GM12878 (cell line): ENCODE data around the gene SPIN1. TPM values are rescaled to one million over a fixed set of nuclear protein-coding genes. Genes with fewer than 3 reads are reported as not detected.

Experiments used
- ATAC-seq: fragments of 200-7000 bp; cut with Tn5 transposase; 3 replicates; pipeline ENCODE4 v1.9.1; 2020; ENCODE audit warnings: mild to moderate bottlenecking, moderate library complexity
- BruUV-seq: library from RNA; stranded (reverse); fragments of 400-500 nt; replicated peaks from 2 replicates; lab custom pipeline; 2021; lab: Mats Ljungman, UMichigan
- CTCF ChIA-PET: fragments of 300-600 bp; sonication (Branson Sonifier 250); formaldehyde crosslinking; extraction: SDS; loops from one replicate; lab custom pipeline; 2021; ENCODE audit warnings: inconsistent platforms; lab: Yijun Ruan, JAX
- POLR2A ChIA-PET: fragments of 350-600 bp; formaldehyde crosslinking; extraction: SDS; loops from one replicate; lab custom pipeline; 2021; ENCODE audit warnings: inconsistent platforms; lab: Charles Lee
- RAD21 ChIA-PET: fragments of 300-600 bp; sonication (Branson Sonifier 250); formaldehyde crosslinking; loops from one replicate; lab custom pipeline; 2023; ENCODE audit warnings: antibody characterized with exemption; ENCODE audit not compliant: unreplicated experiment; lab: Charles Lee
- SMC1A ChIA-PET: fragments of 300-600 bp; sonication (Branson Sonifier 250); formaldehyde crosslinking; loops from one replicate; lab custom pipeline; 2023; ENCODE audit not compliant: unreplicated experiment, uncharacterized antibody; lab: Charles Lee
- DNase-seq: peaks from one replicate; pipeline ENCODE4 v3.0.0-alpha.2; 2011; ENCODE audit warnings: low read depth, low spot score
- FAIRE-seq: peaks from 3 replicates; lab custom pipeline; 2011; peaks lifted over from hg19 to GRCh38; lab: Jason Lieb, UNC
- H2AFZ ChIP-seq: 2 replicates; pipeline ENCODE4 v1.6.0; 2011; ENCODE audit warnings: low read depth, low read length, control low read depth; ENCODE audit not compliant: control insufficient read depth
- H3K27ac ChIP-seq: 2 replicates; pipeline ENCODE4 v1.5.1; 2011; ENCODE audit warnings: control low read depth; ENCODE audit not compliant: control insufficient read depth, insufficient read depth
- H3K27me3 ChIP-seq, 2 experiments: replicated peaks in 1 of 2; 2 replicates each; pipeline versions ENCODE4 v1.6.0 to v1.6.1; 2011; ENCODE audit warnings: low read length in 1 of 2; ENCODE audit not compliant: control insufficient read depth in 2 of 2, insufficient read depth in 2 of 2
- H3K36me3 ChIP-seq, 2 experiments: 2 replicates each; pipeline ENCODE4 v1.5.1; 2011; ENCODE audit warnings: low read length in 1 of 2; ENCODE audit not compliant: control insufficient read depth in 2 of 2, insufficient read depth in 2 of 2
- H3K4me1 ChIP-seq: 2 replicates; pipeline ENCODE4 v1.6.1; 2011; ENCODE audit warnings: mild to moderate bottlenecking, low read length, moderate library complexity, mixed read lengths; ENCODE audit not compliant: control insufficient read depth, insufficient read depth
- H3K4me2 ChIP-seq: 2 replicates; pipeline ENCODE4 v1.6.0; 2011; ENCODE audit warnings: control low read depth; ENCODE audit not compliant: control insufficient read depth, insufficient read depth
- H3K4me3 ChIP-seq: fragments of 200-600 bp; sonication (generic); 2 replicates; pipeline ENCODE4 v1.5.1; 2016
- H3K79me2 ChIP-seq: 2 replicates; pipeline ENCODE4 v1.6.0; 2011; ENCODE audit warnings: low read length; ENCODE audit not compliant: control insufficient read depth, insufficient read depth
- H3K9ac ChIP-seq: 2 replicates; pipeline ENCODE4 v1.8.0; 2011; ENCODE audit warnings: low read length, control low read depth, mixed read lengths; ENCODE audit not compliant: control insufficient read depth, insufficient read depth
- H3K9me3 ChIP-seq: replicated peaks from 3 replicates; pipeline ENCODE4 v1.5.1; 2011; ENCODE audit warnings: mild to moderate bottlenecking, low read length; ENCODE audit not compliant: control insufficient read depth, insufficient read depth
- H4K20me1 ChIP-seq: 2 replicates; pipeline ENCODE4 v1.6.0; 2011; ENCODE audit not compliant: control insufficient read depth, insufficient read depth
- FOXM1 ChIP-seq: IDR thresholded peaks from 2 replicates; pipeline ENCODE4 v1.6.1; 2012; ENCODE audit warnings: low read depth, mild to moderate bottlenecking, inconsistent platforms, low read length, moderate library complexity
- KDM1A ChIP-seq: fragments of 200-600 bp; sonication (generic); IDR thresholded peaks from 2 replicates; pipeline ENCODE4 v1.6.1; 2016; ENCODE audit warnings: borderline replicate concordance
- MTA3 ChIP-seq: IDR thresholded peaks from 2 replicates; pipeline ENCODE4 v1.6.1; 2012; ENCODE audit warnings: low read length, inconsistent platforms, borderline replicate concordance
- MXI1 ChIP-seq: fragments of 150-350 bp; IDR thresholded peaks from 2 replicates; pipeline ENCODE4 v1.6.1; 2011; ENCODE audit warnings: low read depth, mild to moderate bottlenecking, inconsistent platforms, low read length, improper control_type of control experiment
- RFX5 ChIP-seq: IDR thresholded peaks from 2 replicates; pipeline ENCODE4 v1.6.1; 2011; ENCODE audit warnings: low read depth, low read length, improper control_type of control experiment
- RUNX3 ChIP-seq: IDR thresholded peaks from 2 replicates; pipeline ENCODE4 v1.6.1; 2012; ENCODE audit warnings: low read length, inconsistent platforms
- SP1 ChIP-seq: IDR thresholded peaks from one replicate; pipeline ENCODE4 v1.6.1; 2011; ENCODE audit warnings: low read depth, low read length
- ZNF274 ChIP-seq: IDR thresholded peaks from one replicate; pipeline ENCODE4 v1.8.0; 2011; ENCODE audit not compliant: insufficient read length, insufficient read depth
- WGBS: methylation state at CpG from one replicate; pipeline ENCODE4 v1.1.6; 2016; ENCODE audit warnings: low lambda C conversion rate; ENCODE audit not compliant: insufficient replicate concordance, insufficient coverage; ENCODE audit errors: missing lambda C conversion rate; 5-methylcytosine and 5-hydroxymethylcytosine counted together
- in situ Hi-C: fragments of 300-500 bp; cut with MboI; formaldehyde crosslinking; loops from 9 replicates; pipeline ENCODE4 v1.14.3; 2018; ENCODE audit warnings: mixed read lengths
- intact Hi-C: fragments of 100-400 bp; cut with micrococcal nuclease; formaldehyde crosslinking; loops from one replicate; pipeline ENCODE4 v1.14.2; 2022; ENCODE audit not compliant: unreplicated experiment
- polyA plus RNA-seq, 11 experiments: library from polyadenylated mRNA; depleted of rRNA in 4 of 11; unstranded in 6 of 11; stranded (reverse) in 5 of 11; fragments of >200 nt; fragmentation: Nextera tagmentation in 4 of 11; fragmentation: Illumina TruSeq in 1 of 11; extraction: Ambion mirVana in 4 of 11; extraction: Trizol in 1 of 11; gene quantifications; 1 replicate in 1 of 11; 2 replicates in 10 of 11; pipeline versions ENCODE4 v1.2.1 to v1.2.3, GENCODE V29; 2011 to 2016; ENCODE audit warnings: inconsistent platforms in 2 of 11, missing spikeins in 2 of 11, low read depth in 1 of 11
- total RNA-seq, 4 experiments: library from RNA; depleted of rRNA in 3 of 4; stranded (reverse); fragments of >200 nt in 3 of 4; fragmentation: Illumina TruSeq in 1 of 4; extraction: Trizol in 1 of 4; gene quantifications; 2 replicates each; pipeline versions ENCODE4 v1.2.1 to v1.2.3, GENCODE V29; 2013 to 2021
- TF ChIP-seq, protein P1 (sequence below): fragments of 450-650 bp; IDR thresholded peaks from 2 replicates; pipeline ENCODE4 v1.6.1; 2017; ENCODE audit warnings: antibody characterized with exemption, mild to moderate bottlenecking, moderate library complexity

SPIN1 gene
- total and polyA plus RNA-seq, 10 of the 15 experiments (the other 5 are each of a cell fraction or from before 2014, with no cell fraction given), result 6.6 to 30.3 (median 17.1) TPM

DNA sequence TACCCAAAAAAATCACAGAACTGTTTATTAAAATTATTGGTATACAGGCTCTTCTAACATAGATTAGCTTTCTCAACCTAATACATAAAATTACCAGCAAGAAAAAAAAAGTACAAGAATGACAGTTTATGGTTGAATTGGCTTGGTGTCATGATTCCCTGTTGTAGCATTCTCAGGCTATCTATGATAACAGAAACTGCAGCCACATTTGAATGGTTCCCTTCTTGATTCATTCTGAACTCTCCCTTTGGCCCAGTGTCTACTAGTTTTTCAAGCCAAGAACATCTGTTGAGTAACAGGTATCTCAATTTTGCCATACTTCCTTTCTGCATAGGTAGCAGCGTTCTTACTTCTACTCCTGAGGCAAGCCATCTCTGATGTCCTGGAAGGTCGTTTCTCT is 3.0 kb downstream of the SPIN1 start:
- CTCF ChIA-PET, result interaction anchor here (1.0 kb wide), 1 partner anchor 187 kb away, joined by 3 read pairs; no protein-coding TSS in a partner anchor
- ATAC-seq (no peak), FAIRE-seq (no peak)
- WGBS, result 24% methylated on average over 2 of the region's 2 CpGs
- no peaks in the 10 kb centered on the region for H3K27me3 ChIP-seq
- BruUV-seq, result no TSS peak
- H3K4me3 ChIP-seq, result no peak overlapping the region
- in situ Hi-C loops, result no loop called here
- H2AFZ ChIP-seq, result no peak overlapping the region
- no peaks in the 10 kb centered on the region for H4K20me1 ChIP-seq
- SMC1A ChIA-PET, result interaction anchor here (0.7 to 1.1 kb wide), 4 partner anchors 12 to 96 kb away, joined by 3 to 4 read pairs (median 4); no protein-coding TSS in a partner anchor
- H3K9me3 ChIP-seq, result no peaks in the 10 kb centered on the region
- H3K27ac ChIP-seq, result no peak overlapping the region
- no peak for TF ChIP-seq RUNX3
- no peak for TF ChIP-seq MXI1
- no peak for TF ChIP-seq RFX5
- TF ChIP-seq SP1, result no peak
- TF ChIP-seq MTA3, result no peak
- TF ChIP-seq, protein P1, sequence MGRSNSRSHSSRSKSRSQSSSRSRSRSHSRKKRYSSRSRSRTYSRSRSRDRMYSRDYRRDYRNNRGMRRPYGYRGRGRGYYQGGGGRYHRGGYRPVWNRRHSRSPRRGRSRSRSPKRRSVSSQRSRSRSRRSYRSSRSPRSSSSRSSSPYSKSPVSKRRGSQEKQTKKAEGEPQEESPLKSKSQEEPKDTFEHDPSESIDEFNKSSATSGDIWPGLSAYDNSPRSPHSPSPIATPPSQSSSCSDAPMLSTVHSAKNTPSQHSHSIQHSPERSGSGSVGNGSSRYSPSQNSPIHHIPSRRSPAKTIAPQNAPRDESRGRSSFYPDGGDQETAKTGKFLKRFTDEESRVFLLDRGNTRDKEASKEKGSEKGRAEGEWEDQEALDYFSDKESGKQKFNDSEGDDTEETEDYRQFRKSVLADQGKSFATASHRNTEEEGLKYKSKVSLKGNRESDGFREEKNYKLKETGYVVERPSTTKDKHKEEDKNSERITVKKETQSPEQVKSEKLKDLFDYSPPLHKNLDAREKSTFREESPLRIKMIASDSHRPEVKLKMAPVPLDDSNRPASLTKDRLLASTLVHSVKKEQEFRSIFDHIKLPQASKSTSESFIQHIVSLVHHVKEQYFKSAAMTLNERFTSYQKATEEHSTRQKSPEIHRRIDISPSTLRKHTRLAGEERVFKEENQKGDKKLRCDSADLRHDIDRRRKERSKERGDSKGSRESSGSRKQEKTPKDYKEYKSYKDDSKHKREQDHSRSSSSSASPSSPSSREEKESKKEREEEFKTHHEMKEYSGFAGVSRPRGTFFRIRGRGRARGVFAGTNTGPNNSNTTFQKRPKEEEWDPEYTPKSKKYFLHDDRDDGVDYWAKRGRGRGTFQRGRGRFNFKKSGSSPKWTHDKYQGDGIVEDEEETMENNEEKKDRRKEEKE, result no peak
- no peak for TF ChIP-seq KDM1A
- no peak for TF ChIP-seq ZNF274
- TF ChIP-seq FOXM1, result no peak
- TF ChIP-seq, all 136 proteins: peak for 0
- no peak overlapping the region for H3K9ac ChIP-seq
- peaks cover 25% of the 10 kb centered on the region for H3K4me1 ChIP-seq
- H3K79me2 ChIP-seq, result peaks cover 11% of the 10 kb centered on the region
- peak overlapping the region; percentile 41 for H3K4me2 ChIP-seq
- ChIA-PET POLR2A (interaction anchor here (0.6 kb wide), 1 partner anchor 97 kb away, joined by 5 read pairs; no protein-coding TSS in a partner anchor), RAD21 (no interaction called here)
- intact Hi-C loops, result no loop called here
- DNase-seq, result no peak
- no peaks in the 10 kb centered on the region; a peak in 1 of 4 replicates for H3K36me3 ChIP-seq
